Endometrium (tissue), 2 donors: Measurements from ENCODE around the gene NEO1.

ENCODE experiments used
- FAIRE-seq: peaks from 2 replicates; lab custom pipeline; 2012; peaks lifted over from hg19 to GRCh38; lab: Jason Lieb, UNC
- donor health status: control.
- donor health status: control.

NEO1 gene

GRCh38 chr15:73331991-73332925 is 280.0 kb downstream of the NEO1 start:
- no peak for FAIRE-seq

- FAIRE-seq, result no peak
Observed at GRCh38 chr15:73333001-73333400, 280.7 kb downstream of the NEO1 start.

GRCh38 chr15:73334086-73334485 is 281.8 kb downstream of the NEO1 start:
- FAIRE-seq, result no peak

GRCh38 chr15:73335026-73335425 is 282.8 kb downstream of the NEO1 start:
- no peak for FAIRE-seq

GRCh38 chr15:73335471-73335870 is 283.2 kb downstream of the NEO1 start:
- no peak for FAIRE-seq

- FAIRE-seq, result no peak
Observed at GRCh38 chr15:73336756-73337155, 284.5 kb downstream of the NEO1 start.

GRCh38 chr15:73337187-73337586 is 284.9 kb downstream of the NEO1 start:
- FAIRE-seq, result no peak

GRCh38 chr15:73338058-73338457 is 285.8 kb downstream of the NEO1 start:
- no peak for FAIRE-seq

GRCh38 chr15:73338606-73339374 is 286.5 kb downstream of the NEO1 start:
- no peak for FAIRE-seq

GRCh38 chr15:73340502-73341192 is 288.4 kb downstream of the NEO1 start:
- no peak for FAIRE-seq

- FAIRE-seq, result no peak
Observed at GRCh38 chr15:73341886-73342600, 289.8 kb downstream of the NEO1 start.

- FAIRE-seq, result no peak
Observed at GRCh38 chr15:73344056-73344455, 291.8 kb downstream of the NEO1 start.

- FAIRE-seq, result no peak
Observed at GRCh38 chr15:73345658-73346057, 293.4 kb downstream of the NEO1 start.

GRCh38 chr15:73346735-73347312 is 294.6 kb downstream of the NEO1 start:
- no peak for FAIRE-seq

- no peak for FAIRE-seq
Observed at GRCh38 chr15:73349191-73349590, 296.9 kb downstream of the NEO1 start.

- FAIRE-seq, result no peak
Observed at GRCh38 chr15:73352082-73352481, 299.8 kb downstream of the NEO1 start.

- no peak for FAIRE-seq
Observed at GRCh38 chr15:73353734-73354133, 301.5 kb downstream of the NEO1 start.

GRCh38 chr15:73354241-73354640 is 302.0 kb downstream of the NEO1 start:
- no peak for FAIRE-seq
